Upper lobe of left lung (tissue), 4 donors: ENCODE results near the gene CNGB1.

Experiments used
- CTCF ChIP-seq, 6 experiments: fragments of 450-650 bp in 4 of 6; fragments of 200-600 bp in 2 of 6; sonication (generic) in 2 of 6; IDR thresholded peaks; one replicate each; pipeline ENCODE4 v1.5.1; 2016 to 2019; ENCODE audit warnings: antibody characterized with exemption in 6 of 6
- EP300 ChIP-seq, 4 donors: sonication (generic); formaldehyde crosslinking; IDR thresholded peaks; one replicate each; pipeline ENCODE4 v1.5.1; 2017; ENCODE audit warnings: antibody characterized with exemption in 4 of 4, control low read depth in 2 of 4
- POLR2A ChIP-seq, 4 donors: fragments of 450-650 bp; IDR thresholded peaks; one replicate each; pipeline ENCODE4 v1.5.1; 2016 to 2017; ENCODE audit warnings: antibody characterized with exemption in 4 of 4, mild to moderate bottlenecking in 2 of 4
- POLR2AphosphoS5 ChIP-seq, 2 donors: sonication (generic); formaldehyde crosslinking; IDR thresholded peaks; one replicate each; pipeline ENCODE4 v1.5.1; 2017; ENCODE audit warnings: antibody characterized with exemption in 2 of 2

- TF ChIP-seq CTCF (IDR thresholded peaks at IDR 0.05) (no peak), POLR2A (IDR thresholded peaks at IDR 0.05) (no peak), EP300 (IDR thresholded peaks at IDR 0.05) (peak in 1 of 4 donors; percentile 25), POLR2AphosphoS5 (IDR thresholded peaks at IDR 0.05) (no peak)
Observed at GRCh38 chr16:57894390-57895080, 76.4 kb downstream of the CNGB1 start.
